ENCODE measurements around the gene ZNF740.

The ZNF740 gene

GRCh38 chr12:53205747-53206419, 25.4 kb downstream of the ZNF740 start:
- TF ChIP-seq, protein P1, sequence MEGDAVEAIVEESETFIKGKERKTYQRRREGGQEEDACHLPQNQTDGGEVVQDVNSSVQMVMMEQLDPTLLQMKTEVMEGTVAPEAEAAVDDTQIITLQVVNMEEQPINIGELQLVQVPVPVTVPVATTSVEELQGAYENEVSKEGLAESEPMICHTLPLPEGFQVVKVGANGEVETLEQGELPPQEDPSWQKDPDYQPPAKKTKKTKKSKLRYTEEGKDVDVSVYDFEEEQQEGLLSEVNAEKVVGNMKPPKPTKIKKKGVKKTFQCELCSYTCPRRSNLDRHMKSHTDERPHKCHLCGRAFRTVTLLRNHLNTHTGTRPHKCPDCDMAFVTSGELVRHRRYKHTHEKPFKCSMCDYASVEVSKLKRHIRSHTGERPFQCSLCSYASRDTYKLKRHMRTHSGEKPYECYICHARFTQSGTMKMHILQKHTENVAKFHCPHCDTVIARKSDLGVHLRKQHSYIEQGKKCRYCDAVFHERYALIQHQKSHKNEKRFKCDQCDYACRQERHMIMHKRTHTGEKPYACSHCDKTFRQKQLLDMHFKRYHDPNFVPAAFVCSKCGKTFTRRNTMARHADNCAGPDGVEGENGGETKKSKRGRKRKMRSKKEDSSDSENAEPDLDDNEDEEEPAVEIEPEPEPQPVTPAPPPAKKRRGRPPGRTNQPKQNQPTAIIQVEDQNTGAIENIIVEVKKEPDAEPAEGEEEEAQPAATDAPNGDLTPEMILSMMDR (conservative IDR thresholded peaks at IDR 0.05; ENCODE audit: control insufficient read depth, insufficient read depth, low read depth, low read length), result no peak
- no peak overlapping the region for H3K4me3 ChIP-seq (ENCODE audit: control insufficient read depth, low read depth, low read length)
- peak; percentile 91 for DNase-seq (ENCODE audit: low read depth)

DNA sequence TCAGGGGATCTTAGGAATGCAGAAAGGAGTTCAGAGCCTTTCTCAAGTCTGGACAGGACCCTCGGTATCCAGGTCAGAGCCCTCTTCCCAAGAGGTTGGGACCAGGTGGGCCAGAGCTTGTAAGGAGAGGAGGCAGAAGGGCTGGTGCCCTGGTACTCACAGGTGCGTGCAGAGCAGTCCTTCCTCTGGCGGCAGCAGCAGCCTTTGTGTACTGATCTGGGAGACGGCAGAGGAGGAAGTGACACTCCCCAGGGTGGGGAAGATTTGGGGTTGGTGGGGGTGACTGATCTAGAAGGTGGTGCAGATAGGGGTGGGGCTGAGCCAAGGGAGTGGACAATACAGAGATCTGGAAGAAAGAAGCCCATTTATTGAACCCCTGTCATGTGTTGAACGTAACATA, 26.5 kb downstream of the ZNF740 start, which contains the start of gene ITGB7:
Gene ITGB7 (minus strand): TSS at position 210 of the 400 bp plus-strand sequence. CDS start 6,808 bp downstream, outside the sequence.
- no peak within 1 kb of the TSS for H3K4me3 ChIP-seq (ENCODE audit: control insufficient read depth, low read depth, low read length)

DNA sequence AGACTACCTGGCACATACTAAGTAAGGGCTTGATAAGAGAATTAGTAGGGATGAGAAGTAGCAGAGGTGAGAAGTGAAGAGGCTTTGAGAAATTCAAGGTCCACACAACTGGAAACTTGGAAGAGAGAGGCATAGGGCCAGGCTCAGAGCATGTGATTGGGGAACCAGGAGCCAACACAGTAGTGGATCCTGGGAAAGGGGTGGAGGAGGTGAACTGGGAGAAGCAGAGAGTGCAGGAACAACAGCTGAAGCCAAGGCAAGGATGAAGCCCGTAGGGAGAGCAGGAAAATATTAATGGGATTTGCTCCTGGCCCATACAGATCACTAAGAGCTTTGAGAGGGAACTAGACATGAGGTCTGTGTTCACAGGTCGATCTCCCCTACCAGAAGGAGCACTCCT, 27.9 kb downstream of the ZNF740 start:
- no peak overlapping the region for H3K4me3 ChIP-seq (ENCODE audit: control insufficient read depth, low read depth, low read length)
- peak; percentile 13 for DNase-seq (ENCODE audit: low read depth)
- TF ChIP-seq, protein P1 (conservative IDR thresholded peaks at IDR 0.05; ENCODE audit: control insufficient read depth, insufficient read depth, low read depth, low read length), result no peak

More for the DNA sequence above, 26.5 kb downstream of the ZNF740 start, which contains the start of gene ITGB7:
- TF ChIP-seq, protein P1 (conservative IDR thresholded peaks at IDR 0.05; ENCODE audit: control insufficient read depth, insufficient read depth, low read depth, low read length), result no peak
- no peak for DNase-seq (ENCODE audit: low read depth)

- DNase-seq (ENCODE audit: low read depth), result no peak
- H3K4me3 ChIP-seq (ENCODE audit: control insufficient read depth, low read depth, low read length), result no peak overlapping the region
- TF ChIP-seq, protein P1 (conservative IDR thresholded peaks at IDR 0.05; ENCODE audit: control insufficient read depth, insufficient read depth, low read depth, low read length), result no peak
Observed at GRCh38 chr12:53208877-53209463, 28.4 kb downstream of the ZNF740 start.

GRCh38 chr12:53210843-53211242, 30.3 kb downstream of the ZNF740 start:
- no peak for DNase-seq (ENCODE audit: low read depth)
- TF ChIP-seq, protein P1 (conservative IDR thresholded peaks at IDR 0.05; ENCODE audit: control insufficient read depth, insufficient read depth, low read depth, low read length), result no peak
- H3K4me3 ChIP-seq (ENCODE audit: control insufficient read depth, low read depth, low read length), result no peak overlapping the region

DNA sequence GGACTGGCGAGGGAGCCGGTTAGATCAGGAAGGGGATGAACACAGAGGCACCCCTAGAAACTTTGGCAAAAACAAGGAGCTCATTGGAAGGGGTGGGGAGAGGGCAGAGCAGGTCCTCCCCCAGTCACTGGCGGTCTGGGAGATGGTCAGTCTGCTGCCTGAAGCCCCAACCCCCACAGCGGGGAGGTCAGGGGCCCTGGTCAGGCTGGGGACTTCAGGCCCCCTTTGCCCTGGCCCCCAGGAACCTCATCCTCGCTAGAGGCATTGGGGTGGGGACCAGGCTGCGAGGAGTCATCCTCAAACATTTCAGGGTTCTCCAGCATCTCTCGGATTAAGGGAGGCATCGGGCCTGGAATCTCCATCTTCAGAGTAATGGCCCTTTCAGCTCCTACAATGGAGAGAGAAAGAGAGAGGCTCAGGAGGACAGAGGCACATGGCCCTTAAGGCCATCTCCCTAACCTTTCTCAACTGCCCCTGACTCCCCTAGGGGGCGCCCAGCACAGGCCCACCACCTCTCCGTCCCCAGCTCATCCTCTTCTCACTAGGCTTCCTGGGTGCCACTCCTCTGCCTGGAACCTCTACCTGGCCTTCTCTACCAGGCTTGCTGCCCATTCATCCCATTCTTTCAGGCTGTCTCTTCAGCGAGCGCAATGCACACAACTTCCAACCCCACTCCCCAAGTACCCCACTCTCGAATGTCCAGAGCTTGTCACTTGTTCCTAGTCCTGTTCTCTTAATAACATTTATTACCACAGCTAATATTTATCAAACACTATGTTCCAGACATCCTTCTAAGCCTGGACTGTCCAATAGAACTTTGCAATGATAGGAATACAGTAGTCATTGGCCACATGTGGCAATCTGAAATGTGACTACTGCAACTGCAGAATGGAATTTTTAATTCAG, 31.2 kb downstream of the ZNF740 start:
- no peak for DNase-seq (ENCODE audit: low read depth)
- no peak overlapping the region for H3K4me3 ChIP-seq (ENCODE audit: control insufficient read depth, low read depth, low read length)
- TF ChIP-seq, protein P1 (conservative IDR thresholded peaks at IDR 0.05; ENCODE audit: control insufficient read depth, insufficient read depth, low read depth, low read length), result peak; percentile 28
